ENCODE data around the gene CARS2.

The CARS2 gene

GRCh38 chr13:110618780-110619179 lies 87.1 kb downstream of the CARS2 start:
- no peak for TF ChIP-seq CTCF (IDR thresholded peaks at IDR 0.05; ENCODE audit: low read depth, low read length)
- no peak for DNase-seq (ENCODE audit: extremely low read depth, low read depth)

GRCh38 chr13:110618167-110618566 lies 87.7 kb downstream of the CARS2 start:
- TF ChIP-seq CTCF (IDR thresholded peaks at IDR 0.05; ENCODE audit: low read depth, low read length), result no peak
- DNase-seq (ENCODE audit: extremely low read depth, low read depth), result no peak

- no peak for TF ChIP-seq CTCF (IDR thresholded peaks at IDR 0.05; ENCODE audit: low read depth, low read length)
- peak; percentile 32 for DNase-seq (ENCODE audit: extremely low read depth, low read depth)
Measured at GRCh38 chr13:110617321-110618072, 88.4 kb downstream of the CARS2 start.

GRCh38 chr13:110616103-110617101 lies 89.5 kb downstream of the CARS2 start:
- peak; percentile 34 for DNase-seq (ENCODE audit: extremely low read depth, low read depth)
- TF ChIP-seq CTCF (IDR thresholded peaks at IDR 0.05; ENCODE audit: low read depth, low read length), result peak; percentile 15

- no peak for TF ChIP-seq CTCF (IDR thresholded peaks at IDR 0.05; ENCODE audit: low read depth, low read length)
- DNase-seq (ENCODE audit: extremely low read depth, low read depth), result peak; percentile 85
Measured at GRCh38 chr13:110615322-110616102, 90.4 kb downstream of the CARS2 start, which contains the start of gene NAXD. TSS of gene NAXD (plus strand) at chr13:110615545. CDS start at chr13:110615602, 57 bp downstream.

- no peak for TF ChIP-seq CTCF (IDR thresholded peaks at IDR 0.05; ENCODE audit: low read depth, low read length)
Measured at GRCh38 chr13:110615005-110615321, 91.0 kb downstream of the CARS2 start.

More at GRCh38 chr13:110615005-110615321, 91.0 kb downstream of the CARS2 start:
- no peak for DNase-seq (ENCODE audit: extremely low read depth, low read depth)

Data from AG09319 (cell line).